ENCODE data around the gene WNT7A.

Gene WNT7A

DNA sequence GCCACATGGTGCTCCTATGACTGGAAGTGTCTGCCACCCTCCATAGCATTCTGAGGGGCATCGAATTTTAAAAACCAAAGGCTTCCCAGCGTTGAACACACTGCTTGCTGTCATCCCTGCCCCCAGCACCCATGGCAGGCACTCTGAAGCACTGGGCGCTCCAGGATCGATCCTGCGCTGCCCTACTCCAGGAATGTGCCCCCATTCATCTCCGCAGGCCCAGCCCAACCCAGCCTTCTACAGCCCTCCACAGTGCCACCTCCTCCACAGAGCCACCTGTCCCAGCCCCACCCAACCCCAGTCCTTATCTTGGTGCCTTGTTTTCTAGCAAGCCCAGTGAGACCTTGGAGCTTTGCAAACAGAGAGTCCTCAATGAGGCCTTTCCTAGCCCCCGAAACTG lies 52.2 kb downstream of the WNT7A start:
- no peak for DNase-seq (ENCODE audit: low read depth in 2 of 2)

DNA sequence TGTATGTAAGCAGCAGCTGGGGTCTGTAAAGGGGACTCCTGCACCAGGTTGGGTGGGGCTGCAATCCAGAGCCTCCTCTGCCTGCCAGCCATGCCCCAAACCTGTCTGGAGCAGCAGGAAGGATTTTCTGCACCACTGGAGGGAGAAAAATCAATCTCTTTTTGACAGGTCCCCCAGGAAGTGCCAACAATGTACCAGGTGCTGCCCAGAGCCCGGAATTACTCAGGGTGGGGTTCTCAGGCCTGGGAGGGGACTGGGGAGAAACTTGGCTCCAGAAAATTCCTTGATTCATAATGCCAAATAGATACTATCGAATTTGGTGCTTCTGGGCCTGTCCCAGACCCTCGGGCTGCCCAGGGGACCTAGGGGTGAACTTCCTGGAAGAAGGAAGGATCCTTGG lies 52.6 kb downstream of the WNT7A start:
- no peak for DNase-seq (ENCODE audit: low read depth in 2 of 2)

DNA sequence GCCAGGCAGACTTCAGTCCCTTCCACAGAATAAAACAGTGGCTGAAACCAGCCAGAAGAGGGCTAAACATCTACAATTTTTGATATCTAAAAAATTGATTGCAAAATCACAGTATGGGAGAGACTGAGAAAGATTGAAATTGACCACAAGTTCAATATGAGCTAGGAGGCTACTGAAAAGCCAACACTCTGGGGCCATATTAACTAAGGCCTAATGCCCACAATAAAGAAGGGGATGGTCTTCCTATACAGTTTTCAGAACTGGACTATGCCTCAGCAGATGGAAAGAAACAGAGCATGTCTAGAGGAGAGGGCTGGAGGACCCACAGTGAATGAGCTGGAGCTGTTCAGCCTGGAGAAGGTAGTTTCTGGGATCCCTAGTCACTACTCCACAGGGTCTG lies 53.2 kb downstream of the WNT7A start:
- DNase-seq (ENCODE audit: low read depth in 2 of 2), result no peak

DNA sequence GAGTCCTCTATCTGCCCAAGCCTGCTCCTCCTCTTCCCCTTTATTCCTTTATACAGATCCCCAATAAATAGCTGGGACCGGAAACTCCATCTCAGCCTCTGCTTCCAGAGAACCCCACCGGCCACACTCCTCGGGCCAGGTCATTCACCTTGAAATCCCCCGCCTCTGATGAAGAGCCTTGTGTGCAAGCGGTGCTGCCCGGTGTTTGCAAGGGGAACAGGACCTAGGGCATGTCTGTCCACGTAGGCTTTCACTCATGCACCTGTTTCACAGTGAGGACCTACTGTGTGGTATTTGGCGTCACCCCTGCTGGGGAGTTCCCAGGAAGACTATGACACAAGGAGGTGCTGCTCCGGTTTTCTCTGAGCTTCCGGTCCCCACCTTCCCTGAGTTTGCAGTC lies 54.0 kb downstream of the WNT7A start:
- no peak for DNase-seq (ENCODE audit: low read depth in 2 of 2)

DNA sequence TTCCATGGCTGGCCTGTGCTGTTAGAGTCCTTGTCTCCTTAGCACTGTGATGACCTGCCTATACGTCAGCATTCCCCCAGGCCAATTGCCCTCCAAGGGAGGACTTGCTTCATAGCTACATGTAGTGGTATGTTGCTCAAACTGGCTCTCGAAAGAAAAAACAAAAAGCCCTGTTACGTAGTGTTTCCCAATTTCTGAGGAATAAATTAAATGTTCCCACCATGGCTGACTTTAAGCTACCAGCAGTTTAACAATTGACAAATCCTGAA lies 54.6 kb downstream of the WNT7A start:
- no peak for DNase-seq (ENCODE audit: low read depth in 2 of 2)

DNA sequence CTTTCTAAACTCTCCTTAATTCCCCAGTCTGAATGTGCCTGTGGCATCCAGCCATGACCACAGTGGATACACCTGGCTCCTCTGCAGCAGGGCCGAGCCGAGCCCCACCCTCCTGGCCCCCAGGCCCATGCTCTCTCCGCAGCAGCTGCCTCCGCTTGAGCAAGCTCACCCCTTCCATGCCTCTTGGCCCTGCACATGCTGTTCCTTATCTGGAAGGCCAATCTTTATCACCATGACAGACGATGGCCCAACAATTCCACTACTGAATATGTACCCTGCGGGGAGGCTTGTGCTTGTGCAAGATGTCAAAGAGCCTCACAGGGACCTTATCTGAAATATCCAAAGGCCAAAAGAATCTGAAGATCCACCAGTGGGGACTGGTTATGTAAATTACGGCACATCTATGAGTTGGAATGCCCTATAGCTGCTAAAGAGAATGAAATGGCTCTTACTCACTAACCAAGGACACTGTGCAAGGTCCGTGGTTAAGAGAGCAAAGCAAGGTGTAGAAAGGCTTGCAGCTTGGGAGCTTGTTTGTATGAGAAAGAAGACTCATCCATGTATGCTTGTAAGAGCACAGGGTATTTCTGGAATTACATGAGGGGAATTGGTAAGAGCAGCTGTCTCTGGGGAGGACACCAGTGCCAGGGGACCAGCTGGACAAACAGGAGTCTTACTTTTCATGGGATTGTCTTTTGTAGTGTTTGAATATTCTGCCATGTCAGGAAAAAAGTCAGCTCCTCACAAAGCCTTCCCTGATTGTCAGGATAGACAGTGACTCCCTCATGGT lies 55.2 kb downstream of the WNT7A start:
- no peak for DNase-seq (ENCODE audit: low read depth in 2 of 2)

DNA sequence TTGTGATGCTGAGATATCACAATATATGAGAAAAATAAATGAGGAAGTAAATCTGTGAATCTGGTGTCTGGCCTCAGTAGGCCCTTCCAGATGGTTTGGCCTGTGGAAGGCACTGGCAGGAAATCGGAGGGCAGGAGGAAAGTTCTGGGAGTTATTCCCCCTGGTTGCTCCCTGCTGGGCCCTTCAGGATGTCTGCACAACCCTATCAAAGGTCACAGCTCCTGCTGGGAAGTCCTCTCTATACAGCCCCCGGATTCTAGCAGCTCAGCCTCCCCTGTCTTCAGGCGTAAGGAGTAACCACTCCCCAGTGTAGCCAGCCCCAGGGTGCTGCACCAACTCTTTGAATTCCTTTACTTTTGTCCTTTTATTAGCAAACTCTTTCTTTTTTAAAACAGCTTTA lies 56.2 kb downstream of the WNT7A start:
- no peak for DNase-seq (ENCODE audit: low read depth in 2 of 2)

DNA sequence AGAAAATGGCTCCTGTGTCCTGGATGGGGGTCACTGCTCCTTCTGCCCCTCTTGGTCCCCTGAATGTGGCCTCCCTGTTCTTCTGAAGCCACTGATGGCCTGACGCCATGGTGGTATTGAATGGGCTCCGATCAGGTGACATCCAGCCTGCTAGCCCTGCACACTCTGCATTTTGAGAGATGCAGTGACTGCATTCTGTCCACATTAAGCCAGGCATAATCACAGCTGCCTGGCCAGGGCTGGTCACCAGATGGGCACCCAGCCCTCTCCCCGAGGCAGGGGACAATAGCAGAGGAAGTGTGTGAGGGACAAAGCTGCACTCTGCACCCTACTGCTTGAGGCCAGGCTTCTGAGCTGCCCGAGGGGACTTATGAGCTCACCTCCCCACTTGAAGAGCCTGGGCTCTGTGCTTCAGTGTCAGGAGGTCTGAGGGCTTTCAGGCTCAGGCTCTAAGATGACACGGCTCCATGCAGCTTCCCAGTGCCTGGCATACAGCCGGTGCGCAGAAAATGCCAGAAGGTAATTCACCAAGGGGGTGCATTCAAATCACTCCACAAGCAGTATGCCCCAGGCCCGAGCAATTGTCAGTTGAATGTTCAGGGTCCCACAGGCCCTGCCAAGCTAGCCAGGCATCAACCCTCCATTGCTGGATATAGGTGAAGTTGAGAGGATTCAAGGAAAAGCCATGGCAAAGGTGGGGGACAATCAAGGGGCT lies 56.8 kb downstream of the WNT7A start:
- no peak for DNase-seq (ENCODE audit: low read depth in 2 of 2)

DNA sequence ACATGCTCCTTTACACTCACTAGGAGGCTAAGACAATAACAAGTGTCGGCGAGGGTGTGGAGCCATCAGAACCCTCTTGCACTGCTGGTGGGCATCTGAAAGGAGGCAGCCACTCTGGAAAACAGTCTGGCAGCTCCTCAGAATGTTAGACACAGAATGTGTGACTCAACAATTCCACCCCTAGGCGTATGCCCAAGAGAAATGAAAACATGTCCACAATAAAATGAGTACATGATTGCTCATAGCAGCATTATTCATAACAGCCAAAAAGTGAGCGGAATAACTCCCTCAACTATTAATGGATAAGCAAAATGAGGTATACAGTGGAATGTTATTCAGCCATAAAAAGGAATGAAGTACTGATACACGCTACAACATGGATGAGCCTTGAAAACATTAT lies 57.8 kb downstream of the WNT7A start:
- peak in 1 of 2 donors; percentile 8 for DNase-seq (ENCODE audit: low read depth in 2 of 2)

DNA sequence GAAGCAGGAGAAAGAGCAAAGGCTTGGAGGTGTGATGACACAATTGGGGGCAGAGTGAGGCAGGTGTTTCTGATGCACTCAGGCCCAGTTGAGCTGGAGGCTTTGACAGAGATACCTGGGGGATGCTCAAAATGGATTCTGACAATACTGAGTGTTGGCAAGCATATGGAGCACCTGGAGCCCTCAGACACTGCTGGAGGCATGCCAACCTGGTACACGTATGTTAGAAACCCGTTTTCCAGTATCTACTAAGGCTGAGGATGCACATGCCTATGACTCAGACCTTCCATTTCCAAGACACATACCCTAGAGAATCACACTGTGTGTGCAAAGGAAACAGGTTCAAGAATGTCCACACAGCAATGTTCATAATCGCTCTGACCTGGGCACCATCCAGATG lies 58.7 kb downstream of the WNT7A start:
- DNase-seq (ENCODE audit: low read depth in 2 of 2), result no peak

DNA sequence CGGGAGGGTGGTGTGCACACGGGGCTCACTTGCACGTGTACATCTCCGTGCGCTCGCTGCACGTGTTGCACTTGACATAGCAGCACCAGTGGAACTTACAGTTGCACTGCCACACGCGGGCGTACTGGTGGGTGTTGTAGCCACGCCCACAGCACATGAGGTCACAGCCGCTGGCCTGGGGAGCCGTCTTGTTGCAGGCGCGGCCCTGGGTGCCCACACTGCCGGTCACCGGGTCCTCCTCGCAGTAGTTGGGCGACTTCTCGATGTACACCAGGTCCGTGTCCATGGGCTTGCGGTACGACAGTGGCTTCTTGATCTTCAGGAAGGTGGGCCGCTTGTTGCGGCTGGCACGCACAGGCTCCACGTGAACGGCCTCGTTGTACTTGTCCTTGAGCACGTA lies 61.0 kb downstream of the WNT7A start:
- no peak for DNase-seq (ENCODE audit: low read depth in 2 of 2)

DNA sequence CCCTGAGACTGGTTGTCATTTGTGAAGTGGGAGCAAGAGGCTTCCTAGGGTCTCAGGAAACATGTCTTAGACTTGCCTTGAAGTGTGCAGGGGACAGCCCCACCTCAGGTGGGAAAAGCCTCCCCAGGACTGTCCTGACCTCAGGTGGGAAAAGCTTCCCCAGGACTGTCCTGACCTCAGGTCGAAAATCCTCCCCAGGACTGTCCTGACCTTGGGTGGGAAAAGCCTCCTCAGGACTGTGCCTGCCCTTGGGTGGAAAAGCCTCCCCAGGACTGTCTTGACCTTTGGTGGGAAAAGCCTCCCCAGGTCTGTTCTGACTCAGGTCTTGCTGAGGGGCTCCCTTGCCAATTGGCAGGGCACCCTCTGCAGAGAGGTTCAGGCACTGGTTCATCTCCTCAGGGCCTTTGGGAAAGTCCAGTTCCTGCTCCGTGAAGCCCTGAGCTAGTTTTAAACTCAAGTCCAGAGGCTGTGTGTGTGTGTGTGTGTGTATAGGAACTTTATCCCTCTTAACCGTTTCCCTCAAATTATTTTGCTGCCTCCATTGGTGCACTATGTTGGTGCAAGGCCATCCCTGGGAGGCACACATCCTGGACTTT lies 64.7 kb downstream of the WNT7A start:
- no peak for DNase-seq (ENCODE audit: low read depth in 2 of 2)

DNA sequence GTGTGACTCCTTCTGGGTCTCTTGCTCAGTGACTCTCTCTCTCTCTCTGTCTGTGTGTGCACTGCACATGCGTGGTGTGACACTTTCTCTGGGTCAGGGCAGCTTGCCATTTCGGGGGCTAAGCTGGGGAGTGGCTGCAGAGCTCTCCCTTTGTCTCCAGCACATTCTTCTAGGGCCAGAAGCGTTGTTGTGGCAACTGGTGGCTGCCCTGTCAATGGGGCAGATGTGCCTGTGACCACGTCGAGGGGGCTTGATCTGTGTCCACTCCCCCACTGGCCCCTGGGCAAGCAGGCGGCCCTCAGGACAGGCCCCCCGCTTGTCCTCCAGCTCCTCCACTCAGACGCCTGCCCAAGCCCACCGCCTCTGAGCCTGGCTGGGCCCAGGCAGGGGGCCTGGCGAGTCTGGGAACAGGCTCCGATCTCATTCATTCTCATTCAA lies 67.8 kb downstream of the WNT7A start:
- no peak for DNase-seq (ENCODE audit: low read depth in 2 of 2)

DNA sequence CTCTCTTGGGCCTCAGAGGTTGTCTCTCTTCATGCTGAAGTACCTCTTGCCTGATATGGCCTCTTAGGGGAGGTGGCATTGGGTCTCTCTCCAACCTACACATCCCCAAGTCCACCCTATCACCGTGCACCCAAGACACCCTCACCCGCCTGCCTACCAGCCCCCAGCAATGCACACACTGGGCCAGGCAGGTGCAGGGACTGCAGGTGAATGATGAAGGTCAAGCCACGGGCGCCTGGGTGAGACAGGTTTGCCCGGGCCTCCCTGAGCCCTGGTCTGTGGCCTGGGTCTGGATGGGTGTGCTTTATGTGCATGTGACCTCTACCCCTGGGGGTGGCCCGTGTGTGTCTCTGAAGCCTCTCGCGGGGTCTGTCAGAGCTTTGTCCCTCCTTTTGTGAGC lies 68.3 kb downstream of the WNT7A start:
- DNase-seq (ENCODE audit: low read depth in 2 of 2), result no peak

DNA sequence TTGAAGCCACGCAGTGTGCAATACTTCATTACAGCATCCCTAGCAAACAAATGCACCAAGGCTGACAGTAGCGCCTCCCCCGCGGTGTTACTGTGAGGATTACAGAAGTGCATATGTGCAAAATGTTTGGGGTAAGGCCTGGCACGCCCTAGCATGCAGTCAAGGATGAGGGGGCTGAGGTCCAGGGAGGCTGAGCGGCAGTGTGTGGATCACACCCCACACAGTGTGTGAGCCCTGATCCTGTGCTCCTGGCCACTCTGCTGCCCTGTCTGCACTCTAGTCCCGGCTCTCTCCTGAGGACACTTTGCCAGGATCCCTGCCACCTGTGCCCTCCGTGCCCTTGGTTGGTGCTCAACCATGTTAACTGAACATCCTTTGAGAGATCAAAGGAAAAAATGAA lies 71.3 kb downstream of the WNT7A start:
- DNase-seq (ENCODE audit: low read depth in 2 of 2), result no peak

DNA sequence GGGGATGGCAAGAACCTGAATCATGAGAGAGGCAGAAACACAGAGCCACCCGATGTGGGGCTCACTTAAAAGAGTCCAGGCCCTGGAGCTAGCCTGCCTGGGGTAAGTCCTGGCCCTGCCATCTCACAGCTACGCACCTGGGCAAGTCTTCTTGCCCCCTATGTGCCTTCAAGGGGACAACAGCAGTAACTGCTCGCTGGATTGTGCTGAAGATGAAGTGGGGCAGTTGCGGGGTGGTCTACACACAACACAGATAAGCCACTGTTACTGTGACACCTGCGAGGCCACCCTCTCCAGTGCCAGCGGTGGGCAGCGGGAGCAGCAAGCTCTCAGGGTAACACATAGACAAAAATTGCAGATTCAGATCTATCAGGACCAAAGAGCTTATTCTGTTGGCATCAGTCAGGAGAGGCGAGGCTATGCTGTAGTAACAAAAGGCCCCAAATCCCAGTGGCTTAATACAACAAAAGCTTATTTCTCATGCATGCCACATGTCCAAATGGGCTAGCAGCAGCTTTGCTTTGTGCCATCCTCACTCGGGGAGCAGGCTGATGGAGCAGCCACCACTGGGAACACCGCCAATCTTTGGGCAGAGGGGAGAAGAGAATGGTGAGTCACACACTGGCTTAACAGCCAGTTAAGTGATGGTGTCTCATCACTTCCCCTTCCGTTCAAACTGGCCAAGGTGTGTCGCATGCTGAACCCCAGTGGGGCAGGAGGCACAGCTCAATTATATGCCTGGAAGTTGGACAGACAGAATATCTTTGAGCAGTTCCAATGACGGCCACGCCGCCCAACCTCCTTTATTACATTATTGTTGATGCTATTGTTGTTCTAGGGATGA lies 78.3 kb downstream of the WNT7A start:
- DNase-seq (ENCODE audit: low read depth in 2 of 2), result no peak

DNA sequence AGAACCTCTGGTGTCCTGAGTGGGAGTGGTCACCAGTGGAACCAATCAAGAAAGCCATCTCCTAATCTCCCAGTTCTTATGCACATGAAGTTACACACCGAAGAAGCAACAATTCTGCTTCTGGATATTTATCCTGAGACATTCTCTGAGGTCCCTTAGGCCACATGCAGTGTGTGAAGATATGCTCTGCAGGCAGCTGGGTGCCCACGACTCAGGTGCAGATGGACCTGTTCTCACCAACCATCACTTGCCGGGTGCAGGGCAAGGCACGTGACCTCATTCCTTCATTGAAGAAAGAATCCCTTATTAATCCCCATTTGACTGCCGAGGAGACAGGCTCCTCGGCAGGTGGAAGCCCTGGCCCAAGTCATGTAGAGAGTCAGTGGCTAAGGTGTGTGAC lies 79.8 kb downstream of the WNT7A start:
- DNase-seq (ENCODE audit: low read depth in 2 of 2), result no peak

DNA sequence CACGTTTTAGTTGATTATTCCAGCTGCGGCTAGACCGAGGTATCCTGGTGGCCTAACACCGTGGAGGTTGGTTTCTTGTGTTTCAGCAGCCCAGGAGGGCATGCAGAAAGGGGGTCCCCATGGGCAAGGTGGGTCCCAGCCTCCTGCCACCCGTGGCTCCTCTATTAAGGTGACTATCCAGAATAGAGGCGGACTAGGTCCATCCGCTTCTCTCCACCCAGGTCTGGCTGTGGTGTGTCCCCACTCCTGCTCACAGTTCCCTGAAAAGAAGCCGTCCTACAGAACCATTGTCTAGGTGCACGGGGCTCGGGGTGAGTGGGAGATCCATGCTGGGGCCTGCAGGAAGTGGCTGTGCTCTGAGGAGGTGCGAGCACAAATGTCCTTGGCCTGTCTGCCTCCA lies 81.5 kb downstream of the WNT7A start:
- no peak for DNase-seq (ENCODE audit: low read depth in 2 of 2)

DNA sequence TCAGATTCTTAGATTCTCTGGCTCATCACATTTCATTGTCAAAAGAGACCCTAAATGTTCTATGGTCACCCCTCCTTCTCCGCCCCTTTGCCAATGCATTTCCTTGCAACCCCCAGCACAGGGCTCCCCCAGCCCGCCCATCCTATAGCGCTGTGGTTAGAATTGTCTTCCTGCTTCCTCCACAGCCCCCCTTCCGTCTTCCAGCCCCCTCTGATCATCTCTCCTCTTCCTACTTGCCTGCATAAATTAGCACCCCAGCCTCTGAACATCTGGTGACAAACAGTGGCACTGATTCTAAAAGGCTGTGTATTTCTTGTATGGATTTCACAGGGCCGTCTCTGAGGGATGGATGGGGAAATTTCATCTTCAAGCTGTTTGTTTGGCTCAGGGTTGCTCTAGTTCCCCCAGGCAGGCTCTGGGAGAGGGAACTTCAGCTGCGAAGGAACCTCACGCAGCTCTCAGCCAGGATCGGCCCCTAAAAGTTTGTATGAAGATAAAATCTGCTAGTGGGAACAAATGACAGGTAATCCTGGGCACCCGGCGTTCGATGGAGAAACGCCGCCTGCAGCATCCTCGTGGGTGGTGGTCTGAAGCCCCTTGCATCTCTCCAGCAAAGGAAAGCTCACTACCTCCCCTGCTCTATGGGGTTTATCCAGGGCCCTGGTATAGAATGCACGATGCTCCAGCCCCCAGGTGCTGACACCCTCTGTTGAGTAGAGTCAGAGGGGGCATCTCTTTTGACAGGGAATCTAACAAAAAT lies 83.0 kb downstream of the WNT7A start:
- no peak for DNase-seq (ENCODE audit: low read depth in 2 of 2)

DNA sequence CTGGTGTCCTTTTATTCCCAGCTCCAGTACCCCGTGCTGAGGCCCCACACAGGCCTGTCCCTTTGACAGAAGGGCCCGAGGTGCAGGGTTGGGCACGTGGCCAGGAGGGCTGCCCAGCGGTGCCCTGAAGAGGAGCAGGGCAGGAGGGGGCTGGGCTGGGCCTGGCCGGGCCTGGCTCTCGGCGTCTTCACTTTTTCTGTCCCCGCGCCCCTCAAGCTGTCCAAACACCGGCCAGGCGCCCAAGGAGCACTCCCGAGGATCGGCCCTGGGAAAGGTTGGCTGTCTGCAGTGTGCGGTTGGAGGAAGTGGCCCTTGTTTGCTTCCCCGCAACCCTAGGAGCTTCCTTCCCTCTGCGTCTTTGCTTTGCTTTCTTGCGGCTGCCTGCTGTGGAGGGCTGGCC lies 84.1 kb downstream of the WNT7A start:
- DNase-seq (ENCODE audit: low read depth in 2 of 2), result no peak

DNA sequence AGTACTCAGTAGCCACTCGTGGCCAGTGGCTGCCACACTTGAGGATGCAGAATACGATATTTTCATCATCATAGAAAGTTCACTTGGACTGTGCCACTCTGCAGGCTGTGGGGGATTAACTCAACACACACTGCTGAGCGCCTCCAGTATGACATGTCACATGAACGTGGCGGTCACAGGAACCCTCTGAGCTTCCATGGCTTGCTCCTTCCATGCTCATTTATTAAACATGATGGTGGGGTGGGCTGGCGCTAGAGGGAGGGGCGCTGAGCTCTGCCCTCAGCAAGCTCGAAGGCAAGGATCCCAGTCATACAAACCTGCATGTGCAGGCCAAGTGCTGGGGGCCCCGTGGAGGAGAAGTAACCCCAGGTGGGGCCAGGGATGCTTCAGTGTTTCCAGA lies 85.5 kb downstream of the WNT7A start:
- no peak for DNase-seq (ENCODE audit: low read depth in 2 of 2)

DNA sequence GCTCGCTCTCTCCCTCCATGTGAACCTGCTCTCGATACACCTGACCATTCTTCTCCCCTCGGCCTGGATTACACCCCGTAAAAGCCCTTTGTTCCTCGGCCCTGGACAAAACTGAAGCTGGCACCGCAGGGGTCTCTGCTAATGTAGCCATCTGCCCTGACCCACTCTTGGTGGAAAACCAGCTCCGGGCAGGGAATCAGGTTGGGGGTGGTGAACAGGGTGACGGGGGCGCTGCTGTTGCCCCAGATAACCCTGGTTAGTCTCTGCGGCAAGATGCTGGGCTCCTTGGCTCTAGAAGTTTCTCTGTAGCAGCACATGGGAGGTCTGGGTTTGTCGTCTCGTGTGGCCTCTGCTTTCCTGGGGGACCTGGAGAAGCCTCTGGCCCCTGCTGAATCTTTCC lies 86.4 kb downstream of the WNT7A start:
- DNase-seq (ENCODE audit: low read depth in 2 of 2), result no peak
